ENCODE measurements around the gene C9orf78.

C9orf78 gene

DNA sequence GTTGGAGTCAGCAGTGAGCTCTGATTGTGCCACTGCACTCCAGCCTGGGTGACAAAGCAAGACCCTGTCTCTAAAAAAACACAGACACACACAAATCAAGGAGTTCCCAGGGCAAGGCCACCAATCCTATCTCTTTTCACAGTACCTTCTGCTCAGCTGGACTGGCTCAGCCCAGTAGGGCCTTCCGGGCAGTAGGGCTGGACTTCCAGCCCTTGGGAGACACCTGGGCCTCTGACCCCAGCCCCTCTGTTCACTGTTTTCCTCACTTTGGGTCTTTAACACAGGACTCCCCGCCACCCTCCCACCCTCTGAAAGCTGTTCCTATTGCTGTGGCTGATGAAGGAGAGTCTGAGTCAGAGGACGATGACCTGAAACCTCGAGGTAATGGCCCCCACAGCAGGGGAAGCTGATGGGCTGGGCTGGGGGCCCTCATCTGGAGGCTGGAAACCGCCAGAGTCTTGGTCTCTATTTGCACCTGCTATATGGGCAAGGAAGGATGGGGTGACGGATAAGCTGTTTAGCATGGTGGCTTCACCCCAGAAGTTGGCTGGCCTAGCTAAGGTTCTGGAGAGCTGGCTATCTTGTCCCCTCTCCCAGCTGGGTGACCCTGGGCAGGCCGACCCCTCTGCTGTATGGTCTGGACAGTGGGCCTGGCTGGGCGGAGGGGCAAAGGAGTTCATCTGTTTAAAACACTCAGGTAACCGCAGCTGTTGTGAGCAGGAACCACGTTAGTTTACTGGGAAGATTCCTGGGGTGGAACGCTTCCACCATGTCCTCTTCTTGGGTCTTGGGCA lies 25.8 kb upstream of the C9orf78 start:
- TF ChIP-seq EP300 (IDR thresholded peaks at IDR 0.05; ENCODE audit: borderline replicate concordance) (no peak), NFIC (IDR thresholded peaks at IDR 0.05) (no peak), TCF12 (IDR thresholded peaks at IDR 0.05; ENCODE audit: low read depth) (no peak), RAD21 (IDR thresholded peaks at IDR 0.05; ENCODE audit: low read depth) (no peak), YY1 (IDR thresholded peaks at IDR 0.05; ENCODE audit: low read depth) (no peak), CREB1 (IDR thresholded peaks at IDR 0.05; ENCODE audit: low read depth) (no peak), TEAD4 (IDR thresholded peaks at IDR 0.05) (no peak), TAF1 (IDR thresholded peaks at IDR 0.05; ENCODE audit: low read depth) (no peak), EGR1 (IDR thresholded peaks at IDR 0.05) (no peak), CEBPB (IDR thresholded peaks at IDR 0.05) (no peak), FOXM1 (IDR thresholded peaks at IDR 0.05; ENCODE audit: borderline replicate concordance, low read depth) (no peak), ZBTB7A (IDR thresholded peaks at IDR 0.05; ENCODE audit: low read depth) (no peak)
- TF ChIP-seq, protein P1, sequence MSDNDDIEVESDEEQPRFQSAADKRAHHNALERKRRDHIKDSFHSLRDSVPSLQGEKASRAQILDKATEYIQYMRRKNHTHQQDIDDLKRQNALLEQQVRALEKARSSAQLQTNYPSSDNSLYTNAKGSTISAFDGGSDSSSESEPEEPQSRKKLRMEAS (IDR thresholded peaks at IDR 0.05): no peak
- TF ChIP-seq, protein P2, sequence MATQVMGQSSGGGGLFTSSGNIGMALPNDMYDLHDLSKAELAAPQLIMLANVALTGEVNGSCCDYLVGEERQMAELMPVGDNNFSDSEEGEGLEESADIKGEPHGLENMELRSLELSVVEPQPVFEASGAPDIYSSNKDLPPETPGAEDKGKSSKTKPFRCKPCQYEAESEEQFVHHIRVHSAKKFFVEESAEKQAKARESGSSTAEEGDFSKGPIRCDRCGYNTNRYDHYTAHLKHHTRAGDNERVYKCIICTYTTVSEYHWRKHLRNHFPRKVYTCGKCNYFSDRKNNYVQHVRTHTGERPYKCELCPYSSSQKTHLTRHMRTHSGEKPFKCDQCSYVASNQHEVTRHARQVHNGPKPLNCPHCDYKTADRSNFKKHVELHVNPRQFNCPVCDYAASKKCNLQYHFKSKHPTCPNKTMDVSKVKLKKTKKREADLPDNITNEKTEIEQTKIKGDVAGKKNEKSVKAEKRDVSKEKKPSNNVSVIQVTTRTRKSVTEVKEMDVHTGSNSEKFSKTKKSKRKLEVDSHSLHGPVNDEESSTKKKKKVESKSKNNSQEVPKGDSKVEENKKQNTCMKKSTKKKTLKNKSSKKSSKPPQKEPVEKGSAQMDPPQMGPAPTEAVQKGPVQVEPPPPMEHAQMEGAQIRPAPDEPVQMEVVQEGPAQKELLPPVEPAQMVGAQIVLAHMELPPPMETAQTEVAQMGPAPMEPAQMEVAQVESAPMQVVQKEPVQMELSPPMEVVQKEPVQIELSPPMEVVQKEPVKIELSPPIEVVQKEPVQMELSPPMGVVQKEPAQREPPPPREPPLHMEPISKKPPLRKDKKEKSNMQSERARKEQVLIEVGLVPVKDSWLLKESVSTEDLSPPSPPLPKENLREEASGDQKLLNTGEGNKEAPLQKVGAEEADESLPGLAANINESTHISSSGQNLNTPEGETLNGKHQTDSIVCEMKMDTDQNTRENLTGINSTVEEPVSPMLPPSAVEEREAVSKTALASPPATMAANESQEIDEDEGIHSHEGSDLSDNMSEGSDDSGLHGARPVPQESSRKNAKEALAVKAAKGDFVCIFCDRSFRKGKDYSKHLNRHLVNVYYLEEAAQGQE (IDR thresholded peaks at IDR 0.05; ENCODE audit: low read depth): no peak
- TF ChIP-seq, protein P3, sequence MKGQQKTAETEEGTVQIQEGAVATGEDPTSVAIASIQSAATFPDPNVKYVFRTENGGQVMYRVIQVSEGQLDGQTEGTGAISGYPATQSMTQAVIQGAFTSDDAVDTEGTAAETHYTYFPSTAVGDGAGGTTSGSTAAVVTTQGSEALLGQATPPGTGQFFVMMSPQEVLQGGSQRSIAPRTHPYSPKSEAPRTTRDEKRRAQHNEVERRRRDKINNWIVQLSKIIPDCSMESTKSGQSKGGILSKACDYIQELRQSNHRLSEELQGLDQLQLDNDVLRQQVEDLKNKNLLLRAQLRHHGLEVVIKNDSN (IDR thresholded peaks at IDR 0.05): no peak

DNA sequence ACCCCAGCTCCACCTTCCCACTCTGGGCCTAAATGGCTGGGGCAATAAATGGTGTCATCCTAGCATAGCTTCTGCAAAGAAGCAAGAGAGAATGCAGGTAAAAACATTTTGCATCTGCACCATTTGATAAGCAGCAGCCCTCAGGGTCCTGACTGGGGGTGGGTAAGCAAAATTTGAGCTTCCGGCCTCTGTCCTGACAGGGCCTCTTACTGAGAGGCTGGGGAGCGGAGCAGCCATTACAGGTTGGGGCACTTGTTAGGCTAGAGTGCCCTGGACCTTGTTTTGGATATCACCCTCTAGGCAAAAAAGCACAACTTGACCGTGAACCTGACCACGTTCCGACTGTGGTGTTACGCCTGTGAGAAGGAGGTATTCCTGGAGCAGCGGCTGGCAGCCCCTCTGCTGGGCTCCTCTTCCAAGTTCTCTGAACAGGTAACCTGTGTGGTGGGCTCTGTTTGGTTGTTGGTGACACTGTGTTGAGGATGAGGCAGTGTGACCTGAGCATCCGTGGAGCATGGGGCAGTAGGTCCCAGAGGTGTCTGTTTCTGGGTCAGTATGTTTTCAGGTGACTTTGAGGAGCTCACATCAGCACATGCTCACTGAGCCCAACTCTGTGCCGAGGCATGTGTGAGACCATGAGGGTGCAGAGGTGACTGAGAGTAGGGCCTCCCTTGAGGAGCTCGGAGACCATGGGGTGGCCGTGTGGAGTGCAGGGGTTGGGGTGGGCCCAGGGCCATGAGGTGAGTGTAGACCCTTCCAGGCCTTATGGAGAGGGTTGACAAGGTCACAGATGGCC lies 23.3 kb upstream of the C9orf78 start:
- TF ChIP-seq EP300 (IDR thresholded peaks at IDR 0.05; ENCODE audit: borderline replicate concordance): no peak
- no peak for TF ChIP-seq NFIC (IDR thresholded peaks at IDR 0.05)
- TF ChIP-seq RAD21 (IDR thresholded peaks at IDR 0.05; ENCODE audit: low read depth): no peak
- no peak for TF ChIP-seq CREB1 (IDR thresholded peaks at IDR 0.05; ENCODE audit: low read depth)
- no peak for TF ChIP-seq TCF12 (IDR thresholded peaks at IDR 0.05; ENCODE audit: low read depth)
- TF ChIP-seq, protein P2 (IDR thresholded peaks at IDR 0.05; ENCODE audit: low read depth): no peak

DNA sequence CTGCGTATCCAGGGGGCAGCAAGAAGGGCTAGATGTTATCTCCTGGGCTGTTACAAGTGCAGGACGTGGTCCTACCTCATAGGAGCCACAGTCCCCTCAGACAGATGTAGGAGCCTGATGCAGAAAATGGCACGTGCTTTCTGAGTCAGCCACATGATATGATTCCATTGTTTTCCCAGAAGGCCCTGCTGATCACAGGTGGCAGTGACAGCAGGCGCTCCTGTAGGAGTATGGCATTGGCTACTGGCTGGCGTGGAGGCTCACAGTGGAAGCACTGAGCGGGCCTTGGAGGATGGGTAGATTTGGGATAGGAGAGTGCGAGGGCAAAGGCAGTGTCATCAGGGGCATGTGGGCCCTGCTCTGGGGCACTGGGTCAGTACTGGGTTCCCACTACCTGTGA lies 22.1 kb upstream of the C9orf78 start:
- no peak for TF ChIP-seq CREB1 (IDR thresholded peaks at IDR 0.05; ENCODE audit: low read depth)
- TF ChIP-seq, protein P2 (IDR thresholded peaks at IDR 0.05; ENCODE audit: low read depth): no peak
- TF ChIP-seq TEAD4 (IDR thresholded peaks at IDR 0.05): no peak
- no peak for TF ChIP-seq NFIC (IDR thresholded peaks at IDR 0.05)
- TF ChIP-seq FOXM1 (IDR thresholded peaks at IDR 0.05; ENCODE audit: borderline replicate concordance, low read depth): no peak
- TF ChIP-seq TAF1 (IDR thresholded peaks at IDR 0.05; ENCODE audit: low read depth): no peak
- TF ChIP-seq RAD21 (IDR thresholded peaks at IDR 0.05; ENCODE audit: low read depth): no peak
- TF ChIP-seq EGR1 (IDR thresholded peaks at IDR 0.05): no peak
- TF ChIP-seq YY1 (IDR thresholded peaks at IDR 0.05; ENCODE audit: low read depth): no peak
- no peak for TF ChIP-seq CEBPB (IDR thresholded peaks at IDR 0.05)
- TF ChIP-seq TCF12 (IDR thresholded peaks at IDR 0.05; ENCODE audit: low read depth): no peak
- TF ChIP-seq EP300 (IDR thresholded peaks at IDR 0.05; ENCODE audit: borderline replicate concordance): no peak
- no peak for TF ChIP-seq ZBTB7A (IDR thresholded peaks at IDR 0.05; ENCODE audit: low read depth)
- TF ChIP-seq, protein P3 (IDR thresholded peaks at IDR 0.05): no peak
- TF ChIP-seq, protein P1 (IDR thresholded peaks at IDR 0.05): no peak

All from Ishikawa (cell line).